Peyer's patch (tissue), 4 donors: ENCODE data around the gene B4GALT5. TPM values are rescaled to one million over a fixed set of nuclear protein-coding genes. Genes with fewer than 3 reads are reported as not detected.
A peak's percentile ranks its signal among the peaks of the same experiment; 100 is the strongest.

Experiments used
- DNase-seq, 3 donors: peaks; one replicate each; pipeline ENCODE4 v3.0.0-alpha.2; 2017 to 2019
- H3K27ac ChIP-seq, 4 donors: fragments of 200-600 bp; sonication (generic); one replicate each; pipeline ENCODE4 v1.5.1; 2016 to 2019
- H3K27me3 ChIP-seq, 2 donors: fragments of 200-600 bp; sonication (generic); one replicate each; pipeline ENCODE4 v1.5.1; 2019
- H3K36me3 ChIP-seq, 3 donors: fragments of 200-600 bp; sonication (generic); one replicate each; pipeline ENCODE4 v1.5.1; 2016 to 2019
- H3K4me1 ChIP-seq, 4 donors: fragments of 200-600 bp; sonication (generic); one replicate each; pipeline ENCODE4 v1.5.1; 2016 to 2019
- H3K4me3 ChIP-seq, 4 donors: fragments of 200-600 bp; sonication (generic); 1 replicate in 3 of 4; 2 replicates in 1 of 4; pipeline ENCODE4 v1.5.1; 2016 to 2019; ENCODE audit warnings: mild to moderate bottlenecking in 1 of 4
- H3K9me3 ChIP-seq, 4 donors: fragments of 200-600 bp; sonication (generic); one replicate each; pipeline ENCODE4 v1.5.1; 2016 to 2019; ENCODE audit warnings: mild to moderate bottlenecking in 1 of 4
- CTCF ChIP-seq, 6 experiments: fragments of 450-650 bp in 4 of 6; fragments of 200-600 bp in 2 of 6; sonication (generic) in 1 of 6; IDR thresholded peaks; one replicate each; pipeline ENCODE4 v1.5.1; 2017 to 2019; ENCODE audit warnings: antibody characterized with exemption in 6 of 6, mild to moderate bottlenecking in 3 of 6, moderate library complexity in 1 of 6
- POLR2A ChIP-seq, 2 donors: fragments of 450-650 bp; IDR thresholded peaks; one replicate each; pipeline ENCODE4 v1.5.1; 2017; ENCODE audit warnings: antibody characterized with exemption in 2 of 2, mild to moderate bottlenecking in 2 of 2, moderate library complexity in 2 of 2
- total RNA-seq, 4 donors: library from RNA; depleted of rRNA; stranded (reverse); fragments of >200 nt; gene quantifications; one replicate each; pipeline ENCODE4 v1.1.0, GENCODE V29; 2016

Gene B4GALT5
- total RNA-seq, 4 donors from 2014 or later: 8.3 to 24.5 (median 19.3) TPM

DNA sequence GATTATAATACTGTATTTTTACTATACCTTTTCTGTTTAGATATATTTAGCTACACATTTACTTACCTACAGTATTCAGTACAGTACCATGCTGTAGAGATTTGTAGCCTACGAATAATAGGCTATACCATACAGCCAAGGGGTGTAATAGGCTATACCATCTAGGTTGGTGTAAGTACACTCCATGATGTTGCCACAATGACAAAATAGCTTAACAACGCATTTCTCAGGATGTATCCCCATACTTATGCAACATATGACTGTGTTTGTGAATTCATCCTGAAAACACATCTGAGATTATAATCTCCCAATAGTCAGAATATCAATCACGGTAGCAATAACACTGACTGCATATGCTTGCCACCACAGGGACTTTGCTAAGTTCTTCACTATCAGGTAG lies 20.7 kb downstream of the B4GALT5 start:
- DNase-seq: no peak
- TF ChIP-seq CTCF (IDR thresholded peaks at IDR 0.05) (no peak), POLR2A (IDR thresholded peaks at IDR 0.05) (no peak)
- Histone ChIP-seq H3K27ac (no peak overlapping the region), H3K27me3 (no peaks in the 10 kb centered on the region), H3K9me3 (no peaks in the 10 kb centered on the region), H3K4me3 (no peak overlapping the region), H3K36me3 (no peaks in the 10 kb centered on the region), H3K4me1 (peaks cover 0 to 78% (median 0%) of the 10 kb centered on the region in 4 donors)

DNA sequence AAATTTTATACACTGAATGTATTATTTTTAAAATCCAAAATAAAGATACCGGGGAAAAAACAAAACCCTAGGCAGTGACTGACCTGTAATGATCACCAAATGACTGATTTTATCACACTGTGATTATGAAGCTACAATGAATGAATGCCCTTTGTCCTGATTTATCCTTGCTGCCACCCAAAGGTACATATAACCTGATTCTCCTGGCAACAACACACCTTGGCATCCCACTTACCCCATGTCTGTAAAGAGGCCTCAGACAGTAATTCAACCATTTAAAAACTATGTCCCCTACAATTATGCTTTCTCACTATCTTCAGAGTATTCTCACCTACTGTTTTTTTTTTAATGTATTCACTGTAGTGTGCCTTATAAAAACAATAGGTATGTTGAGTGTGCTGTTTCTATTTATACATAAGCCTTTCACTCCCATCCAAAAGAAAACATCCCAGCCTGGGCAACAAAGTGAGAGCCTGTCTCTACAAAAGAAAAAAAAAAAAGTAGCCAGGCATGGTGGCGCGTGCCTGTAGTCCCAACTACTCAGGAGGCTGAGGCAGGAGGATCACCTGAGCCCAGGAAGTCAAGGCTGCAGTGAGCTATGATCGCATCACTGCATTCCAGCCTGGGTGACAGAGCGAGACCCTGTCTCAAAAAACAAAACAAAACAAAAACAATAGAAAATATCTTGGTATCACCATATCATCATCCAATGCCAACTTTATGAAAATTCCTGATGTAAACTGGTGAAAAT lies 21.7 kb downstream of the B4GALT5 start:
- H3K27me3 ChIP-seq: no peaks in the 10 kb centered on the region
- TF ChIP-seq POLR2A (IDR thresholded peaks at IDR 0.05) (no peak), CTCF (IDR thresholded peaks at IDR 0.05) (no peak)
- DNase-seq: no peak
- H3K36me3 ChIP-seq: no peaks in the 10 kb centered on the region
- H3K27ac ChIP-seq: peak overlapping the region in 1 of 4 donors; percentile 70
- no peak overlapping the region for H3K4me3 ChIP-seq
- H3K4me1 ChIP-seq: peaks cover 0 to 78% (median 1%) of the 10 kb centered on the region in 4 donors
- no peaks in the 10 kb centered on the region for H3K9me3 ChIP-seq

GRCh38 chr20:49690899-49691620 lies 22.6 kb downstream of the B4GALT5 start:
- DNase-seq: peak in 2 of 3 donors; percentile 58 to 72

DNA sequence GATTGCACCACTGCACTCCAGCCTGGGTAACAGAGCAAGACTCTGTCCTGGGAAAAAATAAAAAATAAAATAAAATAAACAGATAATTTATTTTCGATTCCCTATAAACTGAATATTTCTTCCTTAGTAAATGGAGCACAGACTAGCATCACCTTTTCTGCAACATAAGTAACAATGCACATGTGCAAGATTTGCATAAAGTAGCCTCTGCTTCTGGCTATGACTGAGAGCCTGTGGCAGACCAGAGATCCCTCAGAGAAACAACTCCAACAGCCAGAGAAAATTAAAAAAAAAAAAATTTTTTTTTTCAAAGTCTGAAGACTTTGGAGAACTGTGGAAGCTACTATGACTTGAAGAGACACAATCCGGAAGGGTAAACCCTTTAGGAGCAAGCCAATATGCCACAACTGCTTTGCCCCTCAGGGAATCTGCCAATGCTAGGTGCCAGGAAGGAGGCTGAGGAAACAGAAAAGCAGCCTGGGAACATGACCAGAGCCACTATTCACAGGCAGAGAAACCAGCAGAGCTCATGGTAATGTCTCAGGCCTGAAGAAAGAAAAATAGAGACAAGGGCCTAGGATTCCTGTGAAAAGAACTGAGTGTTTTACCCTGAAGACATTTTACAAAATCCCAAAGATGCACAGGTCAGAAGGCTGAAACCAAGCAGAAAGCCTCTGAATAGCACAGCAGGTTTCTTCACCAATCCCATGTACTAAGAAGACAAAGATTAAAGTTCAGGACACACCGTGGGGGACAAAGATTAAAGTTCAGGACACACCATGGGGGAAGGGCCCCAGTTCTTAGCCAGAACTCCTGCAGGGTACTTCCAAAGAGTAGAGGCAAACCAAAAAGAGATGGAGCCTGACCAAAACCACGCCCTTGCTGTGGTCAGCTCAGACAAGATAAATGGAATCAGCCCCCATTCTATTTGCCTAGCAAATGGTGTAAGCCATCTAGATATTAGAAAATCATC lies 25.8 kb downstream of the B4GALT5 start:
- peaks cover 0 to 84% (median 3%) of the 10 kb centered on the region in 4 donors for H3K4me1 ChIP-seq
- H3K27ac ChIP-seq: peak overlapping the region in 2 of 4 donors; percentile 29 to 31
- TF ChIP-seq CTCF (IDR thresholded peaks at IDR 0.05) (no peak), POLR2A (IDR thresholded peaks at IDR 0.05) (no peak)
- no peak for DNase-seq
- H3K36me3 ChIP-seq: no peaks in the 10 kb centered on the region
- no peaks in the 10 kb centered on the region for H3K27me3 ChIP-seq
- no peak overlapping the region for H3K4me3 ChIP-seq
- H3K9me3 ChIP-seq: no peaks in the 10 kb centered on the region

More at GRCh38 chr20:49690899-49691620, 22.6 kb downstream of the B4GALT5 start:
- Histone ChIP-seq H3K36me3 (no peaks in the 10 kb centered on the region), H3K4me3 (no peak overlapping the region), H3K9me3 (no peaks in the 10 kb centered on the region), H3K4me1 (peaks cover 0 to 79% (median 1%) of the 10 kb centered on the region in 4 donors), H3K27me3 (no peaks in the 10 kb centered on the region), H3K27ac (peak overlapping the region in 3 of 4 donors; percentile 18 to 70 (median 66))
- TF ChIP-seq POLR2A (IDR thresholded peaks at IDR 0.05): no peak
- TF ChIP-seq CTCF (IDR thresholded peaks at IDR 0.05): no peak

GRCh38 chr20:49685809-49686208 lies 27.9 kb downstream of the B4GALT5 start:
- no peaks in the 10 kb centered on the region for H3K9me3 ChIP-seq
- H3K4me1 ChIP-seq: peaks cover 0 to 79% (median 5%) of the 10 kb centered on the region in 4 donors
- H3K36me3 ChIP-seq: no peaks in the 10 kb centered on the region
- no peak for TF ChIP-seq CTCF (IDR thresholded peaks at IDR 0.05)
- TF ChIP-seq POLR2A (IDR thresholded peaks at IDR 0.05): no peak
- H3K4me3 ChIP-seq: no peak overlapping the region
- DNase-seq: no peak
- no peak overlapping the region for H3K27ac ChIP-seq
- H3K27me3 ChIP-seq: no peaks in the 10 kb centered on the region
